ENCODE measurements around the gene TBC1D10A.

TBC1D10A gene

GRCh38 chr22:30282616-30283046 is 44.1 kb downstream of the TBC1D10A start:
- no peak for TF ChIP-seq FOXP2 (optimal IDR thresholded peaks at IDR 0.05; ENCODE audit: borderline replicate concordance, extremely low read depth, extremely low read length, insufficient read depth)
- TF ChIP-seq POLR2AphosphoS5 (IDR thresholded peaks at IDR 0.05; ENCODE audit: low read depth, low read length), result no peak
- no peak for TF ChIP-seq TAF1 (IDR thresholded peaks at IDR 0.05; ENCODE audit: borderline replicate concordance, insufficient read depth, low read length)
- TF ChIP-seq SIN3A (IDR thresholded peaks at IDR 0.05; ENCODE audit: borderline replicate concordance, insufficient read depth, low read length), result no peak

DNA sequence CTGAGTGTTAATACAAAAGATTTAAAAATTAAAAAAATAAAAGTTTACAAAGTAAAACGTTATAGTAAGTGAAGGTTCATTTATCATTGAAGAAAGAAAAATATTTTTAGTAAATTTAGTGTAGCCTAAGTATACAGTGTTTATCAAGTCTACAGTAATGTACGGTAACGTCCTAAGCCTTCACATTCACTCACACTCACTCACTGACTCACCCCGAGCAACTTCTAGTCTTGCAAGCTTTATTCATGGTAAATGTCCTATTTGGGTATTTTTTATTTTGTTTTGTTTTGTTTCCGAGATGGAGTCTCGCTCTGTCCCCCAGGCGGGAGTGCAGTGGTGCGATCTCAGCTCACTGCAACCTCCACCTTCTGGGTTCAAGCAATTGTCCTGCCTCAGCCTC is 46.2 kb downstream of the TBC1D10A start:
- TF ChIP-seq TAF1 (IDR thresholded peaks at IDR 0.05; ENCODE audit: borderline replicate concordance, insufficient read depth, low read length) (no peak), POLR2AphosphoS5 (IDR thresholded peaks at IDR 0.05; ENCODE audit: low read depth, low read length) (no peak), SIN3A (IDR thresholded peaks at IDR 0.05; ENCODE audit: borderline replicate concordance, insufficient read depth, low read length) (no peak), REST (IDR thresholded peaks at IDR 0.05; ENCODE audit: insufficient read depth in 1 of 2, low read depth in 2 of 2, low read length in 2 of 2) (no peak), FOXP2 (optimal IDR thresholded peaks at IDR 0.05; ENCODE audit: borderline replicate concordance, extremely low read depth, extremely low read length, insufficient read depth) (no peak)

DNA sequence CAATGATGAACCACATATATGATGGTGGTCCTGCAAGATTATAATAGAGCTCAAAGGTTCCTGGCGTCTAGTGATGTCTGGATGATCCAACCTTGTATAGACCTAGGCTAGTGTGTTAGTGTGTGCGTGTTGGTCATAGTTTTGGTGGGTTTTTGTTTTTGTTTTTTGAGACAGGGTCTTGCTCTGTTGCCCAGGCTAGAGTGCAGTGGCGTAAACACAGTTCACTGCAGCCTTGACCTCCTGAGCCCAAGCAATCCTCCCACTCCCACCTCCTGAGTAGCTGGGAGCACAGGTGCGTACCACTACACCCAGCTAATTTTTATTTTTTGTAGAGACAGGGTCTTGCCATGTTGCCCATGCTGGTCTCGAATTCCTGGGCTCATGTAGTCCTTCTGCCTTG is 46.8 kb downstream of the TBC1D10A start:
- TF ChIP-seq SIN3A (IDR thresholded peaks at IDR 0.05; ENCODE audit: borderline replicate concordance, insufficient read depth, low read length), result no peak
- TF ChIP-seq POLR2AphosphoS5 (IDR thresholded peaks at IDR 0.05; ENCODE audit: low read depth, low read length), result no peak

DNA sequence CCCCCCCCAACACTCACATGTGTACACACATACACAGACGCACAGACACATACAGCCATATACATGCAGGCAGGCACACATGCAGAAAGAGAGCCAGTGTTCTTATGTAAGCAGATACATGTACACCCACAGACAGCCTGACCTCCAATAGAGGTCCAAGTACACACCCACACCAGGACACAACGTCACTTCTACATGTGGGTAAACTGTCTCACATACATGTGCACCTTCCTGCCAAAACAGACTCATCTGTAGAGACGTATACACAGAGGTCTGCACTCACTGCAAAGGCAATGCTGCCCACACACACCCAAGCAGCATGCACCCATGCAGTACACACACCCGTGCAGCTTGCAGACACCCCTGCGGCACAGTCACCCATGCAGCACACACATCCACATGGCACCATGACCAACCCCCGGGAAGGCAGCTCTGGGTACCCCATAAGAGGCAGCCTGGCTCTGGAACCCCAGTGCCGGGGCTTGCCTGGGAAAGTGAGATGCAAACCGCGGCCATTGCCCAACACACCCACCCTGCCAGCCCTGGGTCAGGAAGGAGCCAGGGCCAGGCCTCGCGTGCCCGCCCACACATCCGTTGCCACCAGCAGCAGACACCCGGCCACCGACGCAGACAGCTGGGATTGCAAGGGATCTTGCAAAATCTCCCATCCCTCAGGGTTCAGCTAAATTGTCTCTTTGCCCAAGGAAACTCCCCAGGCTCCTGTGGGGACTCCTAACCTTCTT is 47.5 kb downstream of the TBC1D10A start:
- TF ChIP-seq TAF1 (IDR thresholded peaks at IDR 0.05; ENCODE audit: borderline replicate concordance, insufficient read depth, low read length), result no peak
- no peak for TF ChIP-seq REST (IDR thresholded peaks at IDR 0.05; ENCODE audit: insufficient read depth in 1 of 2, low read depth in 2 of 2, low read length in 2 of 2)
- no peak for TF ChIP-seq POLR2AphosphoS5 (IDR thresholded peaks at IDR 0.05; ENCODE audit: low read depth, low read length)
- no peak for TF ChIP-seq SIN3A (IDR thresholded peaks at IDR 0.05; ENCODE audit: borderline replicate concordance, insufficient read depth, low read length)
- TF ChIP-seq FOXP2 (optimal IDR thresholded peaks at IDR 0.05; ENCODE audit: borderline replicate concordance, extremely low read depth, extremely low read length, insufficient read depth), result no peak

- TF ChIP-seq TAF1 (IDR thresholded peaks at IDR 0.05; ENCODE audit: borderline replicate concordance, insufficient read depth, low read length), result no peak
- TF ChIP-seq REST (IDR thresholded peaks at IDR 0.05; ENCODE audit: insufficient read depth in 1 of 2, low read depth in 2 of 2, low read length in 2 of 2), result no peak
- no peak for TF ChIP-seq POLR2AphosphoS5 (IDR thresholded peaks at IDR 0.05; ENCODE audit: low read depth, low read length)
- TF ChIP-seq SIN3A (IDR thresholded peaks at IDR 0.05; ENCODE audit: borderline replicate concordance, insufficient read depth, low read length), result no peak
- TF ChIP-seq FOXP2 (optimal IDR thresholded peaks at IDR 0.05; ENCODE audit: borderline replicate concordance, extremely low read depth, extremely low read length, insufficient read depth), result no peak
Measured at GRCh38 chr22:30277547-30278344, 49.0 kb downstream of the TBC1D10A start.
